ENCODE data around the gene HMGCS2. TPM values are rescaled to one million over a fixed set of nuclear protein-coding genes. Genes with fewer than 3 reads are reported as not detected.

HMGCS2 gene
- total RNA-seq, 3 donors from 2014 or later = 135 to 592 (median 270) TPM

DNA sequence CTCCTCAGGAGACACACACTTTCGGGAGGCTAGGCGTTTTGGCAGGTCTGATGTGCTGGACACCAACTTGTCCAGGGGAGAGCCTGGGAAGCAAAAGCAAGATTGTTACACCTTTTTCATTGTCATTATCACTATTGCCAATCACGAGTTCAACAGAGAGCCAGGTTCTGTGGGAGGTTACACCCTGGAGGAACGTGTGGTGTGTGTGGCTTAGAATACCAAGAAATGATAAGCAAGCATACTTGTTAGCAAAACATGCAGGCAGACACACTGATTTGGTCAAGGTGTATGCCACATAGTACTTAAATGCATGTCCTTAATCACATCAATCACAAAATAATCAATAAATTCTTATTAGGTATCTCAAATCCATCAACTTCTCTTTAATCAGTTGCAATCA lies 16.1 kb downstream of the HMGCS2 start:
- TF ChIP-seq, protein P1, sequence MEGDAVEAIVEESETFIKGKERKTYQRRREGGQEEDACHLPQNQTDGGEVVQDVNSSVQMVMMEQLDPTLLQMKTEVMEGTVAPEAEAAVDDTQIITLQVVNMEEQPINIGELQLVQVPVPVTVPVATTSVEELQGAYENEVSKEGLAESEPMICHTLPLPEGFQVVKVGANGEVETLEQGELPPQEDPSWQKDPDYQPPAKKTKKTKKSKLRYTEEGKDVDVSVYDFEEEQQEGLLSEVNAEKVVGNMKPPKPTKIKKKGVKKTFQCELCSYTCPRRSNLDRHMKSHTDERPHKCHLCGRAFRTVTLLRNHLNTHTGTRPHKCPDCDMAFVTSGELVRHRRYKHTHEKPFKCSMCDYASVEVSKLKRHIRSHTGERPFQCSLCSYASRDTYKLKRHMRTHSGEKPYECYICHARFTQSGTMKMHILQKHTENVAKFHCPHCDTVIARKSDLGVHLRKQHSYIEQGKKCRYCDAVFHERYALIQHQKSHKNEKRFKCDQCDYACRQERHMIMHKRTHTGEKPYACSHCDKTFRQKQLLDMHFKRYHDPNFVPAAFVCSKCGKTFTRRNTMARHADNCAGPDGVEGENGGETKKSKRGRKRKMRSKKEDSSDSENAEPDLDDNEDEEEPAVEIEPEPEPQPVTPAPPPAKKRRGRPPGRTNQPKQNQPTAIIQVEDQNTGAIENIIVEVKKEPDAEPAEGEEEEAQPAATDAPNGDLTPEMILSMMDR (IDR thresholded peaks at IDR 0.05) = no peak
- ATAC-seq (no peak), DNase-seq (no peak)
- Histone ChIP-seq H3K36me3 (ENCODE audit: low read depth) (peaks cover 4% of the 10 kb centered on the region), H3K4me3 (no peak overlapping the region), H3K4me1 (ENCODE audit: low read depth) (no peaks in the 10 kb centered on the region), H3K9me3 (no peaks in the 10 kb centered on the region)
- intact Hi-C loops (cut with DNase I, micrococcal nuclease) = no loop called here

DNA sequence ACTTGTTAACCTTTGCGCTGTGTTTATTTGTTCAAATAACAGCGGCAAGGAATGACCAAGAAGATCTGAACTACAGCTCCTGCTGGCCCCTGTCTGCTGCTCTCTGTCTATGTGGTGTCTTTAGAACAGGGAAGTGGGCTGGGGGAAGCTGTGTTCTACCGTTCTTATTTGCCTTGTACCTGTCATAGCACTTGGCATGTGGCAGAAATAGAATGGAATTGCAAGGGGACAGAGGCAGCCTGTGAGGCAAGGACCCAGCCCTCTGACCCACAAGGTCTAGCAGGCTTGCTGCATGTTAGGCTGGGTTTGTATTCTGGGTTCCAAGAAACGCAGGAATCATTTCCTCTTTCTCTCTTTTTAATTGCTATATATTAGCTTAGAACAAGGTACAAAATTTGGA lies 20.7 kb downstream of the HMGCS2 start:
- intact Hi-C loops (cut with DNase I, micrococcal nuclease) = no loop called here
- TF ChIP-seq, protein P1 (IDR thresholded peaks at IDR 0.05) = no peak

DNA sequence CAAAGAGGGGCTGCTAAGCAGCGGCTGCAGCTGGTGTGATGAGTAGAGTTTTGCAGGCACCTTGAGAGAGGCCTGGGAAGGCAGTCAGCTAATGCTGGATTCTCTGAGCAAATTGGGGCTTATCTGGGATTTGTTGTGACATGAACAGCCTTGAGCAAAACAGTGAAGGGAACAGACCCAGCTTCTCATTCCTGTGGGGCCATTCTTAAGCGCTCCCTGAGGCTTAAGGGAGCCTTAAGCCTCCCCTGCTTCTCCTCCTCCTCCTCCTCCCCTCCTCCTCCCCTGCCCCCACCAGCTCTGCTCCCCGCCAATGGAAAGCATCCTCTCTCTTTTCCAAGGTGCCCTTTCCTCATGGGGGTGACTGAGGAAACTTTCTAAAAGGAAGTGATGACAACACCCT lies 21.3 kb downstream of the HMGCS2 start:
- H3K36me3 ChIP-seq (ENCODE audit: low read depth) = peaks cover 4% of the 10 kb centered on the region
- intact Hi-C loops (cut with DNase I, micrococcal nuclease) = no loop called here
- no peaks in the 10 kb centered on the region for H3K4me1 ChIP-seq (ENCODE audit: low read depth)
- no peak for DNase-seq
- H3K4me3 ChIP-seq = no peak overlapping the region
- TF ChIP-seq, protein P1 (IDR thresholded peaks at IDR 0.05) = no peak
- ATAC-seq = no peak
- no peaks in the 10 kb centered on the region for H3K9me3 ChIP-seq

More for the DNA sequence above, 20.7 kb downstream of the HMGCS2 start:
- no peaks in the 10 kb centered on the region for H3K9me3 ChIP-seq
- H3K4me3 ChIP-seq = no peak overlapping the region
- ATAC-seq (no peak), DNase-seq (no peak)
- H3K4me1 ChIP-seq (ENCODE audit: low read depth) = no peaks in the 10 kb centered on the region
- H3K36me3 ChIP-seq (ENCODE audit: low read depth) = peaks cover 4% of the 10 kb centered on the region

DNA sequence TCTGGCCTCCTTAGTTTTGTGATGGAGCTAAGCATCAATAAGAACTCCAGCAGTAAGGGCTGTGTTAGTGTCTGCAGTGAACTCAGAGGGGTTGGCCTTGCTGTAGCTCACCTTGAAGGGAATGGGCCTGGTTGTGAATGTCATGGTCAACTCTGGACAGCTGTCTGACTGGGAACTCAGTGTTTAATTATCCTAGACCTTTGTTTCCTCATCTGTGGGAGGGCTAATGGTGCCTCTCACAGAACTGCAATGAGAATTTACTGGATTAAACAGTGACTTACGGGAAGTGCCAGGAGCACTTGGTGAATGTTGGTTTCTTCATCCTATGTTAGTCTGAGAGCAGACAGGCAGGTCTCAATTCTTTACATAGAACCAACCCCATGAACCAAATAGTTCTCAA lies 23.7 kb downstream of the HMGCS2 start:
- ATAC-seq = peak; percentile 5
- H3K4me3 ChIP-seq = no peak overlapping the region
- H3K9me3 ChIP-seq = no peaks in the 10 kb centered on the region
- DNase-seq = no peak
- no peaks in the 10 kb centered on the region for H3K4me1 ChIP-seq (ENCODE audit: low read depth)
- intact Hi-C loops (cut with DNase I, micrococcal nuclease) = no loop called here
- TF ChIP-seq, protein P1 (IDR thresholded peaks at IDR 0.05) = no peak
- peaks cover 4% of the 10 kb centered on the region for H3K36me3 ChIP-seq (ENCODE audit: low read depth)

DNA sequence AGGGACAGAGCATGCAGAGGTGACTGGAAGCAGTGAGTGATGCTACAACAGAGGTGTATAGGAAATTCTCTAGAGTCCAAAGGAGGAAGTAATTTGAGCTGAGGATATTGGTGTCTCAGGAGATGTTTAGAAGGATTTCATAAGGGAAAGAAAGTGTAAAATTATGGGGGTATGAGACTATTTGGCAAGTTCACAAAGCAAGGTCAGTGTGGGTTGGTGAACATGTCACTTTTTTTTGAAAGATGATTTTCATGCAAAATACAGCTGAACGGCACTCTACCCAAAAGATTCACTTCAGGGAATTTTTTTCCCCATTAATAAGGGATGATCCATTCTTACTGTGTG lies 24.1 kb downstream of the HMGCS2 start:
- DNase-seq (no peak), ATAC-seq (no peak)
- intact Hi-C loops (cut with DNase I, micrococcal nuclease) = no loop called here
- TF ChIP-seq, protein P1 (IDR thresholded peaks at IDR 0.05) = no peak
- Histone ChIP-seq H3K4me1 (ENCODE audit: low read depth) (no peaks in the 10 kb centered on the region), H3K4me3 (no peak overlapping the region), H3K9me3 (no peaks in the 10 kb centered on the region), H3K36me3 (ENCODE audit: low read depth) (no peaks in the 10 kb centered on the region)

All from mucosa of descending colon (tissue), 3 donors.